ELR (cell line): ENCODE data around the gene ABCC4.
A peak's percentile ranks its signal among the peaks of the same experiment; 100 is the strongest.
"Not testable (repeated sequence)": the region's sequence is repeated elsewhere in the genome, so short reads cannot be mapped to it uniquely, and the experiment has no call there.

Experiments used
- DNase-seq: peaks from one replicate; pipeline ENCODE4 v3.0.0-alpha.2; 2015; ENCODE audit warnings: low read depth

ABCC4 gene

GRCh38 chr13:95193509-95194230 is 107.6 kb downstream of the ABCC4 start:
- no peak for DNase-seq

GRCh38 chr13:95192998-95193397 is 108.3 kb downstream of the ABCC4 start:
- no peak for DNase-seq

GRCh38 chr13:95192564-95192945 is 108.7 kb downstream of the ABCC4 start:
- not testable (repeated sequence) for DNase-seq

GRCh38 chr13:95191821-95192563 is 109.3 kb downstream of the ABCC4 start:
- DNase-seq = peak; percentile 76

- DNase-seq = no peak
Observed at GRCh38 chr13:95188128-95188527, 113.1 kb downstream of the ABCC4 start.

- DNase-seq = no peak
Observed at GRCh38 chr13:95185851-95186250, 115.4 kb downstream of the ABCC4 start.

- no peak for DNase-seq
Observed at GRCh38 chr13:95185311-95185710, 115.9 kb downstream of the ABCC4 start.

GRCh38 chr13:95184317-95184716 is 116.9 kb downstream of the ABCC4 start:
- DNase-seq = no peak

DNA sequence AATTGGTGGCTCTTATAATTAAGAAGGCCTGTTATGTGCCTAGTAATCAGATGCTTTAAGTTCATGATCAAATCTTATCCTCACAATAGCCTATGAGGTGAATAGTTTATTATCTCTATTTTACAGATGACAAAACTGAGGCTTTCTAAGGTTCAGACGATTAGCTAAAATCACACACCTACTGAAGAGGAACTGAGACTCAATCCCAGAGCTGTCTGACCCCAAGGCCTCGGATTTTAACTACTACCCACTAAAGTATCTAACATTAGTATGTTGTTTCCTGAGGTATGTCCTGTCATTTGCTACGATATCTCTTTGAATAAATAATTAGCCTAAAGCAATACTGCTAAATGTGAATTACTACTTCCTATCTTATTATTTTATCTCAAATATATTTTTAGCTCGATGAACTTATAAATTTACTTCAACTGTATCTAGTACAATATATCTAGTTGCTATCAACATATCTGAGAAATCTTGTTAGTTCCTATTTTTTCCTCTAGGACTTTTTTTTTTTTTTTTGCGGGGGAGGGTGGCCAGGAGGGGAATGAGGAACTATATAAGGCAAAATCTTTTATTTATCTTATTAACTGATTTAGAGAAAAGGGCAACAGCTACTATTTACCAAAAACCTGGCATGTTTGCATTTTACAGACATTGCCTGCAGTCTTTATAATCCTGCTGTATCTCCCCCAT is 118.5 kb downstream of the ABCC4 start:
- no peak for DNase-seq

DNA sequence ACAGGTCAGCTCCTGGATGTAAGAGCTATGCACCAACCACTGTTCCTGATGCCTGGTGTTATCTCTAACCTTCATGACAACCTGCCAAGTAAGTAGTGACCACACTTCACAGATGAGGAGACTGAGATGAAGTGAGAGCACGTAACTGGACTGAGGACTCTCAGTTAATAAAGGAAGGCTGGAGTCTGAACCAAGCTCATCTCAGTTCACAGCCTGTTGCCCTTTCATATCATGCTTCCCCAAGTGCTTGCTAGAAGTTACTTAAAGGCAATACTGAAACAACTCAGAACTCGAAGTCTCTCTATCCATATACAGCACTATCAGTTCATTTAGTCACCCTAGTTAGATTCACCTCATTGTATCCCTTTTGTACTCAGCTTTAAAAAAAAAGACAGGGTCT is 119.7 kb downstream of the ABCC4 start:
- no peak for DNase-seq

- no peak for DNase-seq
Observed at GRCh38 chr13:95180513-95181245, 120.6 kb downstream of the ABCC4 start.

DNA sequence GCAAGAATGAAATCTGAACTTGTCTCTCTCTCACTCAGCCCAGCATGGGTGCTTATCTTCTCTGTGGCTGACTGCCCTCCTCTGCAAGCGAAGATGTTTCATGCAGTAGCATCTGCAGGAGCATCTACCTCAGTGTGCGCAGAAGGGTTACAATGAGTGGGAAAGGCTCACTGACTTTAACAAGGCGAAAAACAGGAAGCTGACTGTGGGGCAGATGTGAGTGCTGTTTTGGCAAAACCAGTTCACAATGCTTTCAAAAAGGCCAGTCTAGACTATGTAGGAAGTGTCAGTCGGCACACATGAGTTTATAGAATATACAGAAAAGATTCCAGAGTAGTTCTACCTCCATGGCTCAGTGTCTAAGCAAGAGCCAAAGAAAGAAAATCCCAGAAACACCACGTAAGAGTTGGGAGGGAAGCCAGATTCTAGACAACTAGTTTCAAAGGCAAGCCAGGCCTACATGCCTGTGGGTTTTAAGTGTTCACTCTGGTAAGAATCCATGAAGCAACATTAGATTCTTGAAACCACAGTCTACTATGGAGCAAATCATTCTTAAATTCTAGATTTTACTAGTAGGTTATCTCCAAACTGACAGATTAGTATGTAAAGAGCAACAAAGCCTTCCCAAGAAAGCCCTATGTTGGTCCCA is 124.5 kb downstream of the ABCC4 start:
- no peak for DNase-seq

GRCh38 chr13:95174517-95174916 is 126.7 kb downstream of the ABCC4 start:
- no peak for DNase-seq

GRCh38 chr13:95168191-95168590 is 133.1 kb downstream of the ABCC4 start:
- DNase-seq = no peak

DNA sequence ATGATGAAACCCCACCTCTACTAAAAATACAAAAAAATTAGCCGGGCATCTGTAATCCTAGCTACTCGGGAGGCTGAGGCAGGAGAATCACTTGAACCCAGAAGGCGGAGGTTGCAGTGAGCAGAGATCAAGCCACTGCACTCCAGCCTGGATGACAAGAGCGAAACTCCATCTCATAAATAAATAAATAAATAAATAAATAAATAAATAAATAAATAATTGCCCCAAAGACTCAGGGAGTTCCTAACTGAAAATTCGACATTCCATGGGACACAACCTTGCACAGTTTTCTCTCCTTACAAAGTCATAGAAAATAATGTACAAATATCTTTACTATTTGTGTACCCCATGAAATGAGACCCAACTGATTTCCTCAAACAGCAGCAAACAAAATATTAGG is 134.2 kb downstream of the ABCC4 start:
- DNase-seq = not testable (repeated sequence)

GRCh38 chr13:95164830-95165229 is 136.4 kb downstream of the ABCC4 start:
- DNase-seq = no peak

DNA sequence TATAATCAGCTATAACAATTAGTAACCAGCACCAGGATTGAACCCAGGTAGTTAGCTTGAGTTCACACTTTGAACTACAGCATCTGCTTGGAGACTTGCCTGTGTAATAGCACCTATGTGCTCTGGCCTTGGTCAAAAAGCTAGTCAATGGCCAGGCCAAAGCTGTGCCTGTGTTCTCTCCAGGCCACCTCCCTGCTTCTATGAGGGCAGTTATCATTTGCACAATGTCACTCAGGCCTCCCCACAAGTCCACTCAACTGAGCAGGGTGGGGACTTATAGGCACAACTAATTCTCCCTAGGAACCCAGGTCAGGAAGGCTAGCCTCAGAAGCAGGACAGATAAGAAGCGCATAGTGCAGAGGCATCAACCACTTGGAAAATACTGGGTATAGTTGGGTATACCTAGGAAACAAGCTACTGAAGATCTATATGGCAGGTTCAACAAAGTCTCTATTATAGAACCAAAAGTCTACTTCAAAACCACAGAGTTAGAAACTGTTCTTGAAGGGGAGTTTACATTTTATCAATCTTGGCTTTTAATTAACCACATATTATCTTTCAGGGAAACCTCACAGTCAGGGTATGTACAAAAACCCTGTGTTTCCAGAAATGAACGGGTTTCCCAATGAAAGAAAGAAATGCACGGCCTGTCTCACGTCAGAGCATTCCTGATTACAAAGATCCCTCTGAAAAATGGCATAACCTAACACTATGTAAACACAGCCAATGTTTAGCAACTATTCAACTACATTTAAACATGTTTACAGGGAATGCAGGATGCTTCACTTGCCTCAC is 140.9 kb downstream of the ABCC4 start:
- no peak for DNase-seq

DNA sequence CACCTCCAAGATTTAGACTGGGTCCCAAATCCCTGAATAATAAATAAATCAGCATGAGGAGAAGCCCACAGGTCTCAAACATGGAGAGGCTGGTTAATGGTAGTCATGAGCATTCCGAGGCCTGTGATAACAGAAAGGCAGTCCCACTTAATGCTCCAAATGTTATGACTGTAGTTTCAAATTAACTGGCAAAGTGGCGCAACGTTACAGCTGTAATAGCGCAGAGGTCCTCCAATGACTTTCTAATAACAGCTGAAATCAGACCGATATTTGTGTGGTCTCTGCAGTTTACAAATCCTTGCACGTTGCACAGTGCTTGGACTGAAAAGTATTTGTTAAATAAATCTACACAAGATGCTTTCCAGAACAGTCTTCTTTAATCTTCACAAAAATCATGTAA is 141.8 kb downstream of the ABCC4 start:
- DNase-seq = no peak

GRCh38 chr13:95156208-95156607 is 145.0 kb downstream of the ABCC4 start:
- DNase-seq = peak; percentile 45

DNA sequence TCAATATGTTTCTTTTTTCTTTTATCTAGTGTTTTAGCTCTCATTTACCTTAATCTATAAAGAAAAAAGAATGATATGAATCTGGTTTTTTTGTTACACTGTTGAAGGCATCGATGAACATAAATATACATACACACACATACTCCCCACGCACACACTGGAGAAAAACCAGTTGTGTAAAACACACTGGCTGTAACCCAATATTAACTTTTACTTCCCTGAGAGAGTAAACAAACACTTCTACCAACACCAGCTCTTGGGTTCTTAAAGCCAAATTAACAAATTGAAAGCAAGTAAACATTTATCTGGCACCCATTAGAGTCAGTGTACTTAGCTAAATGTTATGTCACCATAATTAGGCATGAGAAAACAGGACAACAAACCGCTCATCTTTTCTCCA is 145.7 kb downstream of the ABCC4 start:
- DNase-seq = no peak

DNA sequence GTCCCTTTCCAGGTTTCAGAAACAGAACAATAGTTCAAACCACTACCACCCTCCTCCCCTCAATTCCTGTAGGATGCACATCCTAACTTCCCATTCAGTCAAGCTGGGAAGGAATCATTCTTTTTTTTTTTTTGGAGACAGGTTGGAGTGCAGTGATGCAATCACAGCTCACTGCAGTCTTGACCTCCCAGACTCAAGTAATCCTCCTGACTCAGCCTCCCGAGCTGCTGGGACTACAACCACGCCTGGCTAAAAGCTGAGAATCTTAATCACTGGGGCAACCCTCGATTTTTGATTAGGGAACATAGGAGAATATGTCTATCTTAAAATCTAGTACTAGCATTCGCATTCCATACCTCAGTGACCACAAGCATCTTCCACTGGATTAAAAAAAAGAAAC is 146.2 kb downstream of the ABCC4 start:
- DNase-seq = peak; percentile 16
